ENCODE data around the gene CALB2. TPM values are rescaled to one million over a fixed set of nuclear protein-coding genes. Genes with fewer than 3 reads are reported as not detected.

Gene CALB2
- total and polyA plus RNA-seq, 2 donors (not counting 1 experiment from before 2014, with no cell fraction given), result not detected

GRCh38 chr16:71387045-71387871, 28.7 kb downstream of the CALB2 start:
- intact Hi-C loops (cut with micrococcal nuclease), result no loop called here
- Histone ChIP-seq H3K27ac (ENCODE audit: low read length in 2 of 2) (no peak overlapping the region), H3K4me1 (ENCODE audit: control insufficient read depth in 2 of 2, insufficient read depth in 2 of 2, low read length in 2 of 2) (no peaks in the 10 kb centered on the region), H3K36me3 (replicated peaks in 1 of 2; ENCODE audit: control extremely low read depth in 1 of 2, control insufficient read depth in 1 of 2, extremely low read depth in 1 of 2, insufficient read depth in 2 of 2, low read length in 1 of 2) (no peaks in the 10 kb centered on the region), H4K20me1 (ENCODE audit: control insufficient read depth, insufficient read depth, low read length, poor library complexity, severe bottlenecking) (no peaks in the 10 kb centered on the region), H3K79me2 (ENCODE audit: control insufficient read depth, insufficient read depth, low read length) (no peaks in the 10 kb centered on the region), H2AFZ (ENCODE audit: insufficient read depth, low read depth, low read length, poor library complexity, severe bottlenecking) (no peak overlapping the region), H3K9me3 (ENCODE audit: control extremely low read depth in 1 of 3, control insufficient read depth in 2 of 3, insufficient read depth in 1 of 3, low read length in 2 of 3) (no peaks in the 10 kb centered on the region), H3K4me3 (ENCODE audit: control extremely low read depth in 1 of 5, extremely low read depth in 1 of 5, insufficient read depth in 1 of 5, low read depth in 2 of 5, low read length in 4 of 5) (no peak overlapping the region), H3K4me2 (replicated peaks; ENCODE audit: low read depth, low read length, poor library complexity, severe bottlenecking) (no peak overlapping the region), H3K27me3 (replicated peaks in 1 of 4; ENCODE audit: control extremely low read depth in 1 of 4, control insufficient read depth in 3 of 4, insufficient read depth in 4 of 4, low read length in 3 of 4) (peaks cover 0 to 9% (median 1%) of the 10 kb centered on the region in 4 experiments), H3K9ac (ENCODE audit: low read length) (no peak overlapping the region)
- H3K4me3 Mint-ChIP-seq, result no peak overlapping the region
- POLR2A ChIA-PET, result no interaction called here
- H3K27ac Mint-ChIP-seq, result no peak overlapping the region
- no peak for DNase-seq
- no peaks in the 10 kb centered on the region for H3K9me3 Mint-ChIP-seq (ENCODE audit: insufficient read depth)
- WGBS (ENCODE audit: insufficient coverage), result 29% methylated on average over 6 of the region's 9 CpGs
- CTCF ChIA-PET, result interaction anchor here (0.7 kb wide), 1 partner anchor 24 kb away, joined by 4 read pairs; no protein-coding TSS in a partner anchor
- H3K4me1 Mint-ChIP-seq, result no peaks in the 10 kb centered on the region
- ATAC-seq (ENCODE audit: low read depth), result no peak
- peaks cover 53% of the 10 kb centered on the region for H3K27me3 Mint-ChIP-seq
- no peak for TF ChIP-seq CTCF (IDR thresholded peaks at IDR 0.05)
- TF ChIP-seq EZH2 (IDR thresholded peaks at IDR 0.05; ENCODE audit: borderline replicate concordance, insufficient read depth, low read depth, low read length, poor library complexity, severe bottlenecking), result no peak

GRCh38 chr16:71389330-71389729, 30.8 kb downstream of the CALB2 start:
- 90% methylated on average over 4 of the region's 7 CpGs for WGBS (ENCODE audit: insufficient coverage)
- H3K9me3 ChIP-seq (ENCODE audit: control extremely low read depth in 1 of 3, control insufficient read depth in 2 of 3, insufficient read depth in 1 of 3, low read length in 2 of 3), result no peaks in the 10 kb centered on the region
- intact Hi-C loops (cut with micrococcal nuclease), result no loop called here
- H3K27ac ChIP-seq (ENCODE audit: low read length in 2 of 2), result no peak overlapping the region
- no peak overlapping the region for H3K4me3 ChIP-seq (ENCODE audit: control extremely low read depth in 1 of 5, extremely low read depth in 1 of 5, insufficient read depth in 1 of 5, low read depth in 2 of 5, low read length in 4 of 5)
- CTCF ChIA-PET, result interaction anchor here (0.6 kb wide), 1 partner anchor 20 kb away, joined by 3 read pairs; no protein-coding TSS in a partner anchor
- TF ChIP-seq EZH2 (IDR thresholded peaks at IDR 0.05; ENCODE audit: borderline replicate concordance, insufficient read depth, low read depth, low read length, poor library complexity, severe bottlenecking) (no peak), CTCF (IDR thresholded peaks at IDR 0.05) (no peak)
- H3K4me1 ChIP-seq (ENCODE audit: control insufficient read depth in 2 of 2, insufficient read depth in 2 of 2, low read length in 2 of 2), result no peaks in the 10 kb centered on the region
- H3K4me2 ChIP-seq (replicated peaks; ENCODE audit: low read depth, low read length, poor library complexity, severe bottlenecking), result no peak overlapping the region
- no peaks in the 10 kb centered on the region for H3K79me2 ChIP-seq (ENCODE audit: control insufficient read depth, insufficient read depth, low read length)
- no peaks in the 10 kb centered on the region for H4K20me1 ChIP-seq (ENCODE audit: control insufficient read depth, insufficient read depth, low read length, poor library complexity, severe bottlenecking)
- Mint-ChIP-seq H3K4me3 (no peak overlapping the region), H3K9me3 (ENCODE audit: insufficient read depth) (no peaks in the 10 kb centered on the region), H3K27ac (no peak overlapping the region), H3K27me3 (peaks cover 58% of the 10 kb centered on the region), H3K4me1 (no peaks in the 10 kb centered on the region)
- POLR2A ChIA-PET, result no interaction called here
- H3K36me3 ChIP-seq (replicated peaks in 1 of 2; ENCODE audit: control extremely low read depth in 1 of 2, control insufficient read depth in 1 of 2, extremely low read depth in 1 of 2, insufficient read depth in 2 of 2, low read length in 1 of 2), result no peaks in the 10 kb centered on the region
- ATAC-seq (ENCODE audit: low read depth), result no peak
- peaks cover 0 to 9% (median 1%) of the 10 kb centered on the region in 4 experiments for H3K27me3 ChIP-seq (replicated peaks in 1 of 4; ENCODE audit: control extremely low read depth in 1 of 4, control insufficient read depth in 3 of 4, insufficient read depth in 4 of 4, low read length in 3 of 4)
- DNase-seq, result no peak
- no peak overlapping the region for H2AFZ ChIP-seq (ENCODE audit: insufficient read depth, low read depth, low read length, poor library complexity, severe bottlenecking)
- no peak overlapping the region for H3K9ac ChIP-seq (ENCODE audit: low read length)
